Smooth muscle cell (in vitro differentiated cells): Measurements from ENCODE around the gene ETS1. TPM values are rescaled to one million over a fixed set of nuclear protein-coding genes. Genes with fewer than 3 reads are reported as not detected.

Source experiments
- DNase-seq: peaks from one replicate; lab custom pipeline; 2025; ENCODE audit not compliant: unreplicated experiment; lab: John Stamatoyannopoulos, UW
- H2AFZ ChIP-seq: fragments of 200-600 bp; sonication (generic); 2 replicates; pipeline ENCODE4 v1.6.0; 2016; ENCODE audit warnings: antibody characterized with exemption, low read depth, mild to moderate bottlenecking
- H3F3A ChIP-seq: fragments of 200-600 bp; sonication (generic); 2 replicates; pipeline ENCODE4 v1.6.0; 2017; ENCODE audit warnings: antibody characterized with exemption, low read depth
- H3K27ac ChIP-seq: fragments of 200-600 bp; sonication (generic); 2 replicates; pipeline ENCODE4 v1.5.1; 2016; ENCODE audit warnings: low read depth, mild to moderate bottlenecking
- H3K27me3 ChIP-seq: fragments of 200-600 bp; sonication (generic); 2 replicates; pipeline ENCODE4 v1.6.1; 2016; ENCODE audit warnings: low read depth, mild to moderate bottlenecking
- H3K36me3 ChIP-seq: fragments of 200-600 bp; sonication (generic); 2 replicates; pipeline ENCODE4 v1.5.1; 2016; ENCODE audit warnings: low read depth
- H3K4me1 ChIP-seq: fragments of 200-600 bp; sonication (generic); 2 replicates; pipeline ENCODE4 v1.5.1; 2016; ENCODE audit warnings: low read depth
- H3K4me2 ChIP-seq: fragments of 200-600 bp; sonication (generic); 2 replicates; pipeline ENCODE4 v1.6.0; 2016; ENCODE audit warnings: mild to moderate bottlenecking
- H3K4me3 ChIP-seq: fragments of 200-600 bp; sonication (generic); 2 replicates; pipeline ENCODE4 v1.5.1; 2016; ENCODE audit warnings: mild to moderate bottlenecking
- H3K79me2 ChIP-seq: fragments of 200-600 bp; sonication (generic); 2 replicates; pipeline ENCODE4 v1.6.0; 2016; ENCODE audit warnings: low read depth, mild to moderate bottlenecking
- H3K9ac ChIP-seq: fragments of 200-600 bp; sonication (generic); 2 replicates; pipeline ENCODE4 v1.6.0; 2016; ENCODE audit warnings: low read depth
- H3K9me3 ChIP-seq: fragments of 200-600 bp; sonication (generic); replicated peaks from 2 replicates; pipeline ENCODE4 v1.5.1; 2016; ENCODE audit warnings: low read depth
- H4K20me1 ChIP-seq: fragments of 200-600 bp; sonication (generic); 2 replicates; pipeline ENCODE4 v1.6.0; 2016; ENCODE audit warnings: low read depth
- CTCF ChIP-seq: fragments of 200-600 bp; sonication (generic); IDR thresholded peaks from 2 replicates; pipeline ENCODE4 v1.5.1; 2017; ENCODE audit warnings: borderline replicate concordance, mild to moderate bottlenecking, antibody characterized with exemption; ENCODE audit not compliant: insufficient read depth, poor library complexity, severe bottlenecking
- WGBS: methylation state at CpG from one replicate; pipeline ENCODE4 v1.1.7; 2016; ENCODE audit warnings: low lambda C conversion rate; 5-methylcytosine and 5-hydroxymethylcytosine counted together
- polyA plus RNA-seq: library from polyadenylated mRNA; unstranded; fragments of >200 nt; fragmentation: Nextera tagmentation; extraction: Ambion mirVana; gene quantifications from 2 replicates; pipeline ENCODE4 v1.2.1, GENCODE V29; 2016
- total RNA-seq: library from RNA; depleted of rRNA; stranded (reverse); fragments of >200 nt; gene quantifications from 2 replicates; pipeline ENCODE4 v1.2.3, GENCODE V29; 2014

The ETS1 gene
- total and polyA plus RNA-seq, 2 experiments from 2014 or later, result 4.1 to 22.8 TPM

- no peaks in the 10 kb centered on the region for H4K20me1 ChIP-seq
- no peaks in the 10 kb centered on the region for H3K9me3 ChIP-seq
- peaks cover 15% of the 10 kb centered on the region for H3F3A ChIP-seq
- no peaks in the 10 kb centered on the region for H3K27me3 ChIP-seq
- no peak overlapping the region for H2AFZ ChIP-seq
- H3K4me3 ChIP-seq, result no peak overlapping the region
- peak overlapping the region; percentile 1 for H3K4me2 ChIP-seq
- H3K9ac ChIP-seq, result peak overlapping the region; percentile 59
- no peak for DNase-seq
- no peaks in the 10 kb centered on the region for H3K79me2 ChIP-seq
- TF ChIP-seq CTCF, result no peak
- 80% methylated on average over 1 of the region's 1 CpG for WGBS
- peak overlapping the region; percentile 86 for H3K27ac ChIP-seq
- no peaks in the 10 kb centered on the region for H3K36me3 ChIP-seq
- no peaks in the 10 kb centered on the region for H3K4me1 ChIP-seq
Measured at GRCh38 chr11:128416976-128417375, 170.4 kb downstream of the ETS1 start.

- no peaks in the 10 kb centered on the region for H3K4me1 ChIP-seq
- 40% methylated on average over 3 of the region's 3 CpGs for WGBS
- no peak for DNase-seq
- no peak overlapping the region for H3K27ac ChIP-seq
- no peaks in the 10 kb centered on the region for H3K9me3 ChIP-seq
- H4K20me1 ChIP-seq, result no peaks in the 10 kb centered on the region
- no peaks in the 10 kb centered on the region for H3K79me2 ChIP-seq
- H3K27me3 ChIP-seq, result no peaks in the 10 kb centered on the region
- H2AFZ ChIP-seq, result no peak overlapping the region
- TF ChIP-seq CTCF, result no peak
- H3F3A ChIP-seq, result peaks cover 13% of the 10 kb centered on the region
- peak overlapping the region; percentile 12 for H3K4me2 ChIP-seq
- H3K9ac ChIP-seq, result peak overlapping the region; percentile 26
- no peak overlapping the region for H3K4me3 ChIP-seq
- H3K36me3 ChIP-seq, result no peaks in the 10 kb centered on the region
Measured at GRCh38 chr11:128415539-128415938, 171.8 kb downstream of the ETS1 start.

- Histone ChIP-seq H3K79me2 (no peaks in the 10 kb centered on the region), H3K27ac (no peak overlapping the region), H2AFZ (no peak overlapping the region), H3F3A (peaks cover 8% of the 10 kb centered on the region), H3K9me3 (no peaks in the 10 kb centered on the region), H3K9ac (no peak overlapping the region), H3K4me3 (no peak overlapping the region), H3K4me2 (no peak overlapping the region), H4K20me1 (no peaks in the 10 kb centered on the region), H3K27me3 (no peaks in the 10 kb centered on the region), H3K36me3 (no peaks in the 10 kb centered on the region), H3K4me1 (no peaks in the 10 kb centered on the region)
- TF ChIP-seq CTCF, result no peak
- DNase-seq, result no peak
- WGBS, result 80% methylated on average over 4 of the region's 4 CpGs
Measured at GRCh38 chr11:128412847-128413791, 174.2 kb downstream of the ETS1 start.
